ENCODE measurements around the gene RUVBL1.

- TF ChIP-seq CTCF (IDR thresholded peaks at IDR 0.05) (no peak), POLR2A (IDR thresholded peaks at IDR 0.05) (no peak)
Observed at GRCh38 chr3:128103136-128103676, 20.4 kb downstream of the RUVBL1 start.
